ENCODE measurements around the gene RPL22L1.

DNA sequence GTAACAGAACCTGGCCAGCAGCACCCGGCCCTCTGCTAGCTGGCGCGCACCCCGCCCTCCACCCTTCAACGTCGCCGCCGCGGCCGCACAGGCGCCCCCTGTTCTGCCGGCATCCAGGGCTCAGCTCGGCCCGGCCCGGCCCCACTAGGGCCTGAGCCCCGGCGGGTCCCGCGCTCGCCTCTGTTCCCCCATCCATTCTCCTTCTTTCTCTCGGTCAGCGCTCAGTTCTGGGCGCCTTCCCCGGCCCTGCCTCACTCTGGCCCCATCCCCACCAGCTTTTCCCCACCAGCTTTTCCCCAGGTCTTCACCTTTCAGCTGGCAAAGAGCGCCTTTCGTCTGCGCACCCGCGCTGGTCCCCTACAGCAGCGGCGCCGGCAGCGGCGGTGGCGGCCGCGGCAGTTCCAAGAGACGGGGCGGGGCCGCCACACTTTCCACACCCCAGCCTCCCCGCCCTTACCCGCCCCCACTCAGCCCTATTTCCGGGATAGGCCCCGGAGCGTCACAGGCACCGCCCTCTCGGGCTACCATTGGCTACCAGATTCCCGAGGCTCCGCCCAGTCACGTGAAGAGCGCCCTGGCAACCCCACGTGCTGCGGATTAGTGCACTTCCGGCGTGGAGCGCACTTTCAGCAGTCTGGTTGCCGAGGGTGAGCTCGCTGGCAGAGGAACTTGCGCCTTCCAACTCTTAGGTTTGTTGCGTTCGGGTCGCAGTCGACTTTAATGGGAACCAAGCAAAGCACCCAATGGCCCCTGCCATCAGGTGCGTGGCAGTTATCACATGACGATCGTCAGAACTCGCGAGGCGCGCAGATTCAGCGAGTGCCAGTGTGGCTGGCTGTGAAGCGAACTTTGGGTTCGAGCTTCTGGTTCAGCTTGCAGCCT is 38.5 kb upstream of the RPL22L1 start, which contains the start of gene EIF5A2:
- no peak for TF ChIP-seq EZH2 (IDR thresholded peaks at IDR 0.05; ENCODE audit: borderline replicate concordance, low read length)
- no peak for TF ChIP-seq CTCF (conservative IDR thresholded peaks at IDR 0.05 in 1 of 2, IDR thresholded peaks at IDR 0.05 in 1 of 2; ENCODE audit: extremely low read depth in 1 of 2, insufficient read depth in 1 of 2, low read depth in 1 of 2, low read length in 2 of 2)

Data from mammary epithelial cell (primary cell).